Measurements from ENCODE around the gene DCLK1.

The DCLK1 gene

GRCh38 chr13:36163809-36164308 is 32.7 kb upstream of the DCLK1 start:
- TF ChIP-seq CTCF (IDR thresholded peaks at IDR 0.05; ENCODE audit: insufficient read depth, low read length, poor library complexity, severe bottlenecking): no peak
- no peak for DNase-seq (ENCODE audit: extremely low read depth, insufficient read length)
- Histone ChIP-seq H3K36me3 (ENCODE audit: control insufficient read depth, insufficient read depth, low read length) (no peaks in the 10 kb centered on the region), H3K27me3 (replicated peaks; ENCODE audit: control insufficient read depth, insufficient read depth, low read length) (no peaks in the 10 kb centered on the region), H3K4me3 (replicated peaks; ENCODE audit: low read depth, low read length) (no peak overlapping the region)

GRCh38 chr13:36163286-36163685 is 32.1 kb upstream of the DCLK1 start:
- Histone ChIP-seq H3K27me3 (replicated peaks; ENCODE audit: control insufficient read depth, insufficient read depth, low read length) (no peaks in the 10 kb centered on the region), H3K36me3 (ENCODE audit: control insufficient read depth, insufficient read depth, low read length) (no peaks in the 10 kb centered on the region), H3K4me3 (replicated peaks; ENCODE audit: low read depth, low read length) (no peak overlapping the region)
- TF ChIP-seq CTCF (IDR thresholded peaks at IDR 0.05; ENCODE audit: insufficient read depth, low read length, poor library complexity, severe bottlenecking): no peak
- DNase-seq (ENCODE audit: extremely low read depth, insufficient read length): no peak

GRCh38 chr13:36160297-36160696 is 29.1 kb upstream of the DCLK1 start:
- H3K36me3 ChIP-seq (ENCODE audit: control insufficient read depth, insufficient read depth, low read length): no peaks in the 10 kb centered on the region
- H3K4me3 ChIP-seq (replicated peaks; ENCODE audit: low read depth, low read length): no peak overlapping the region
- no peaks in the 10 kb centered on the region for H3K27me3 ChIP-seq (replicated peaks; ENCODE audit: control insufficient read depth, insufficient read depth, low read length)
- no peak for DNase-seq (ENCODE audit: extremely low read depth, insufficient read length)
- TF ChIP-seq CTCF (IDR thresholded peaks at IDR 0.05; ENCODE audit: insufficient read depth, low read length, poor library complexity, severe bottlenecking): no peak

- no peak for DNase-seq (ENCODE audit: extremely low read depth, insufficient read length)
- H3K36me3 ChIP-seq (ENCODE audit: control insufficient read depth, insufficient read depth, low read length): no peaks in the 10 kb centered on the region
- H3K27me3 ChIP-seq (replicated peaks; ENCODE audit: control insufficient read depth, insufficient read depth, low read length): no peaks in the 10 kb centered on the region
- no peak for TF ChIP-seq CTCF (IDR thresholded peaks at IDR 0.05; ENCODE audit: insufficient read depth, low read length, poor library complexity, severe bottlenecking)
- H3K4me3 ChIP-seq (replicated peaks; ENCODE audit: low read depth, low read length): no peak overlapping the region
Measured at GRCh38 chr13:36158611-36159010, 27.4 kb upstream of the DCLK1 start.

GRCh38 chr13:36157480-36157879 is 26.3 kb upstream of the DCLK1 start:
- no peak for TF ChIP-seq CTCF (IDR thresholded peaks at IDR 0.05; ENCODE audit: insufficient read depth, low read length, poor library complexity, severe bottlenecking)
- DNase-seq (ENCODE audit: extremely low read depth, insufficient read length): no peak
- Histone ChIP-seq H3K4me3 (replicated peaks; ENCODE audit: low read depth, low read length) (no peak overlapping the region), H3K36me3 (ENCODE audit: control insufficient read depth, insufficient read depth, low read length) (no peaks in the 10 kb centered on the region), H3K27me3 (replicated peaks; ENCODE audit: control insufficient read depth, insufficient read depth, low read length) (no peaks in the 10 kb centered on the region)

Data from GM06990 (cell line).